Neutrophil (primary cell): ENCODE measurements around the gene NUCB2.

Experiments used
- H3K27ac ChIP-seq: fragments of 200-600 bp; sonication (generic); 2 replicates; pipeline ENCODE4 v1.5.1; 2016; ENCODE audit warnings: mild to moderate bottlenecking, moderate library complexity
- H3K27me3 ChIP-seq: fragments of 200-600 bp; sonication (generic); 2 replicates; pipeline ENCODE4 v1.6.0; 2016; ENCODE audit warnings: mild to moderate bottlenecking
- H3K36me3 ChIP-seq: fragments of 200-600 bp; sonication (generic); 2 replicates; pipeline ENCODE4 v1.5.1; 2017
- H3K4me1 ChIP-seq, 2 experiments: fragments of 200-600 bp in 1 of 2; sonication (generic) in 1 of 2; 1 replicate in 1 of 2; 2 replicates in 1 of 2; pipeline versions ENCODE4 v1.5.1 to v1.6.1; 2013 to 2016; ENCODE audit warnings: low read depth in 1 of 2, low read length in 1 of 2, mild to moderate bottlenecking in 1 of 2, moderate library complexity in 1 of 2; ENCODE audit not compliant: control insufficient read depth in 1 of 2, insufficient read depth in 1 of 2
- H3K4me3 ChIP-seq, 2 experiments: fragments of 200-600 bp in 1 of 2; sonication (generic) in 1 of 2; 1 replicate in 1 of 2; 2 replicates in 1 of 2; pipeline ENCODE4 v1.5.1; 2013 to 2016; ENCODE audit warnings: low read depth in 1 of 2, low read length in 1 of 2, mild to moderate bottlenecking in 1 of 2, moderate library complexity in 1 of 2
- H3K9me3 ChIP-seq: fragments of 200-600 bp; sonication (generic); 2 replicates; pipeline ENCODE4 v1.5.1; 2016
- CTCF ChIP-seq: fragments of 200-600 bp; sonication (generic); IDR thresholded peaks from 2 replicates; pipeline ENCODE4 v1.5.1; 2016; ENCODE audit warnings: antibody characterized with exemption

Gene NUCB2

GRCh38 chr11:17314904-17315426 is 38.4 kb downstream of the NUCB2 start:
- no peak for TF ChIP-seq CTCF
- Histone ChIP-seq H3K36me3 (peaks cover 66% of the 10 kb centered on the region), H3K4me1 (peaks cover 0 to 4% of the 10 kb centered on the region in 2 experiments), H3K27me3 (no peaks in the 10 kb centered on the region), H3K27ac (no peak overlapping the region), H3K4me3 (no peak overlapping the region), H3K9me3 (no peaks in the 10 kb centered on the region)

GRCh38 chr11:17328871-17329494 is 52.4 kb downstream of the NUCB2 start:
- Histone ChIP-seq H3K9me3 (no peaks in the 10 kb centered on the region), H3K27me3 (no peaks in the 10 kb centered on the region), H3K4me3 (no peak overlapping the region), H3K4me1 (no peaks in the 10 kb centered on the region), H3K36me3 (peaks cover 46% of the 10 kb centered on the region), H3K27ac (no peak overlapping the region)
- TF ChIP-seq CTCF: no peak

- Histone ChIP-seq H3K4me1 (no peaks in the 10 kb centered on the region), H3K4me3 (no peak overlapping the region), H3K9me3 (no peaks in the 10 kb centered on the region), H3K36me3 (peaks cover 61% of the 10 kb centered on the region), H3K27me3 (no peaks in the 10 kb centered on the region), H3K27ac (no peak overlapping the region)
- no peak for TF ChIP-seq CTCF
Observed at GRCh38 chr11:17331669-17332068, 55.1 kb downstream of the NUCB2 start.

GRCh38 chr11:17333799-17334586 is 57.5 kb downstream of the NUCB2 start:
- Histone ChIP-seq H3K9me3 (no peaks in the 10 kb centered on the region), H3K4me1 (no peaks in the 10 kb centered on the region), H3K27me3 (no peaks in the 10 kb centered on the region), H3K27ac (no peak overlapping the region), H3K4me3 (no peak overlapping the region), H3K36me3 (peaks cover 54% of the 10 kb centered on the region)
- no peak for TF ChIP-seq CTCF

- H3K27me3 ChIP-seq: no peaks in the 10 kb centered on the region
- no peaks in the 10 kb centered on the region for H3K9me3 ChIP-seq
- H3K27ac ChIP-seq: no peak overlapping the region
- no peak overlapping the region for H3K4me3 ChIP-seq
- H3K36me3 ChIP-seq: peaks cover 4% of the 10 kb centered on the region
- TF ChIP-seq CTCF: no peak
- no peaks in the 10 kb centered on the region for H3K4me1 ChIP-seq
Observed at GRCh38 chr11:17343257-17343656, 66.7 kb downstream of the NUCB2 start.
